ENCODE measurements around the gene LFNG.

- TF ChIP-seq POLR2A (IDR thresholded peaks at IDR 0.05) (no peak), CTCF (IDR thresholded peaks at IDR 0.05) (no peak)
These were observed 12.2 kb upstream of the LFNG start for GRCh38 chr7:2507208-2507916.
